ENCODE data around the gene DLK2.
"Not testable (repeated sequence)": the region's sequence is repeated elsewhere in the genome, so short reads cannot be mapped to it uniquely, and the experiment has no call there.

The DLK2 gene

GRCh38 chr6:43455531-43456428 lies at the start of gene DLK2:
TSS of gene DLK2 (minus strand) at chr6:43455548. CDS start at chr6:43454825, 723 bp downstream.
- in situ Hi-C loops (cut with MboI; ENCODE audit: low sequenced_read_pairs), result no loop called here

DNA sequence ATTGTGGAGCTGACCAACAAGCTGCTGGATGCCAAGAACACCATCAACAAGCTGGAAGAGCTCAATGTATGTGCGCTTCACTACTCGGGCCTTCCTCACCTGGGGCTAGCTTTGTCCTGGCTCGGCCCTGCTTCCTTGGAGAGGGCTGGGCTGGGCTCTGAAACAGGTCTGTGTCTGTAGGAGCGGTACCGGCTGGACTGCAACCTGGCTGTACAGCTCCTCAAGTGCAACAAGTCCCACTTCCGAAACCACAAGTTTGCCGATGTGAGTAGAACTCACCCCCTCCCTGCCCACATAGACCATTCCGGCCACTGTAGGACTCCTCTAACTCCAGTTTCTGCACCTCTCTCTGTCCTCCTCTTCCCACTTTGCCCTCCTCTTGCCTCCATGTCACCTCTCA lies 48.1 kb upstream of the DLK2 start:
- in situ Hi-C loops (cut with MboI; ENCODE audit: low sequenced_read_pairs), result loop anchor here (10.0 kb wide), 1 partner anchor 249 kb away; no protein-coding TSS in a partner anchor

DNA sequence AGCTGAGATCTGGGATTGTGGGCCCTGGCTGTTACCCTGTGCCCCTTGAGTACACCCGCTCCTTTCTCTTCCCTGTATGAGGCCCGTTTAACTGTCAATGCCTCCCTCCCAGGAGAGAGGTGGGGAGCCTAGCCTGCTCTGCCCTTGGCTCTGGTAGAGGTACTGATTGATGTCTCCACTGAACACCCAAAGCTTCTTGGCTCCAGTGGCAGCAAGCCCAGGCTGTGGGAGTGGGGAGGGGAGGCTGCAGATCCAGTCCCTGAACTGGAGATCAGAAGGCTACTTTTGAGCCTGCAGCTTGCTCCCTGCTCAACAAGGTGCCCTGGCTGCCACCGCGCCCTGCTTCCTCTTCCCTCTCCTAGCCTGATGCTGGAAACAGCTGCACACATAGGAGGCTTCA lies 47.3 kb upstream of the DLK2 start:
- in situ Hi-C loops (cut with MboI; ENCODE audit: low sequenced_read_pairs), result loop anchor here (10.0 kb wide), 1 partner anchor 248 kb away; no protein-coding TSS in a partner anchor

DNA sequence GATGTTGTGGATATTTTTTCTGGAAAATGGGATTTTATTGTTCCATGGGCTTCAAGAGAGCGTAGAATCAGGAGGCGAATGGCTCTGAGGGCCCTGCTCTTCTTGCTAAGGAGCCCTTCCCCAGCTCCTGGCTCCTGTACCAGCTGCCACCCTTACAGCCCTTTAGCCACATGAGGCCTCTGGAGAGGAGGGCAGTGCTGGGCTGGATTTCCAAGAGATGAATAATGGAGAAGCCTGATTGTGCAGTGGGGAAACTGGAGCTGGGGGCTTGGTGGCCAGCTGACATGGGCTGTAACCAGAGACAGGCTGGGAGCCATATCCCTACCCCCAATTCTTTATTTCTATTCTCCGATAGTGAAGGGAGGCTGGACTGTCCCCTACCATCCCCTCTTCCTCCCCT lies 45.6 kb upstream of the DLK2 start:
- in situ Hi-C loops (cut with MboI; ENCODE audit: low sequenced_read_pairs), result loop anchor here (10.0 kb wide), 1 partner anchor 246 kb away; no protein-coding TSS in a partner anchor

- in situ Hi-C loops (cut with MboI; ENCODE audit: low sequenced_read_pairs), result no loop called here
Measured at GRCh38 chr6:43499028-43499815, 43.9 kb upstream of the DLK2 start.

DNA sequence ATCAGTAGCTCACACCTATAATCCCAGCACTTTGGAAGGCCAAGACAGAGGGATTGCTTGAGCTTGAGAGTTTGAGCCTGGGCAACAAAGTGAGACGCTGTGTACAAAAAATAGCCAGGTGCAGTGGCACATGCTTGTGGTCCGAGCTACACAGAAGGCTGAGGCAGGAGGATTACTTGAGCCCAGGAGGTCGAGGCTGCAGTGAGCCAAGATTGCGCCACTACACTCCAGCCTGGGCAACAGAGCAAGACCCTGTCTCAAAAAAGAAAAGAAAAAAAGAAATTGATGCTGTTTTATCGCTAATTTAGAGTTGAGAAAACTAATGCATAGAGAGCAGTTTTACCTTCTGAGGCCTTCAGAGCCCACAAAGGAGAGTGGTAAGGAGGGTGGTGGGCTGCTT lies 42.9 kb upstream of the DLK2 start:
- in situ Hi-C loops (cut with MboI; ENCODE audit: low sequenced_read_pairs), result not testable (repeated sequence)

DNA sequence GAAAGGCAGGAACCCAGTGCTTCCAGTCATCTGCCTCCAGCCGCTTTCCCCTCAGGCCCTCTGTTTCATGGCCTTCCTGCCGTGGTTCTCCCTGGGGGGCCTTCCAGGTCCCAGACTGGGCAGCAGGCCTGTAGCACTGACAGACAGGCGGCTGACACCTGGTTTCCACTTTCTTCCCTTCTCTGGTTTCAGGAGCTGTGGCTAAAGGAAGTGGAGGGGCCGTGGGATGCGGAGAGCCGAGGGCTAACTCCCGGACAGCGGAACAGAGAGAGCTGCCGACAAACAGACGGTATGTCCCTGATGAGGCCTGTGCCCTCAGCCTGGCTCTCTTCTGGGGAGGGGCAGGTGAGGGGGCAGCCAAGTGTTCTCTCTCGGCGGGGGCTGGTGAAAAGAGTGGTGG lies 42.3 kb upstream of the DLK2 start:
- in situ Hi-C loops (cut with MboI; ENCODE audit: low sequenced_read_pairs), result no loop called here

DNA sequence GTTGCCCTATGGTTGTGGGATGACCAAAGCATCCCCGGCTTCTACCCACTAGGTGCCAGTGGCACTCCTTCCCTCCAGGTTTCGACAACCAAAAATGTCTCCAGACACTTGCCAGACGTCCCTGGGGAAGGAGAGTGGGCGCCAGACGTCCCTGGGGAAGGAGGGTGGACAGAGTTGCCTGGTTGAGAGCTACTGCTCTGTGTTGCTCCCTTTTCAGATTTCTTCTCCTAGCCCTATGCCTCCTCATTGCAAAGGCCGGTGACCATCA lies 41.7 kb upstream of the DLK2 start:
- in situ Hi-C loops (cut with MboI; ENCODE audit: low sequenced_read_pairs), result no loop called here

GRCh38 chr6:43496370-43497128 lies 41.2 kb upstream of the DLK2 start:
- in situ Hi-C loops (cut with MboI; ENCODE audit: low sequenced_read_pairs), result no loop called here

- in situ Hi-C loops (cut with MboI; ENCODE audit: low sequenced_read_pairs), result no loop called here
Measured at GRCh38 chr6:43495409-43495941, 40.1 kb upstream of the DLK2 start.

GRCh38 chr6:43494766-43495165 lies 39.4 kb upstream of the DLK2 start:
- in situ Hi-C loops (cut with MboI; ENCODE audit: low sequenced_read_pairs), result no loop called here

DNA sequence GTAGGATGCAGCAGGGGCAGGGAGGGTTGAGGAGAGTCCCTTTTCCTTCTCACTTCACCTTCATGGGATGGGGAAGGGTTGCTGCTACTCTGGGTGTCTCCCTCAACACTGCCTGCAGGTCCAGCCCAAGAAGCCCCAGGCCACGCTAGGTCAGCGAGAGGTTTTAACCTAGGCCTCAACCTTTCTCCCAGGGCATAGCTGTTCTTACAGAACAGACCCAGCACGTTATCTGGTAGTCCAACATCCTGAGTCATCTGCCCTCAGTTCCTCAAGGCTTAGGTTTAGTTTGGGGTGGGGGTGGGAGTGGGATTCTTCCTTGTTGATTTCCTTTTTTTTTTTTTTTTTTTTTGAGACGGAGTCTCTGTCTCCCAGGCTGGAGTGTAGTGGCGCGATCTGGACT lies 39.0 kb upstream of the DLK2 start:
- in situ Hi-C loops (cut with MboI; ENCODE audit: low sequenced_read_pairs), result no loop called here

DNA sequence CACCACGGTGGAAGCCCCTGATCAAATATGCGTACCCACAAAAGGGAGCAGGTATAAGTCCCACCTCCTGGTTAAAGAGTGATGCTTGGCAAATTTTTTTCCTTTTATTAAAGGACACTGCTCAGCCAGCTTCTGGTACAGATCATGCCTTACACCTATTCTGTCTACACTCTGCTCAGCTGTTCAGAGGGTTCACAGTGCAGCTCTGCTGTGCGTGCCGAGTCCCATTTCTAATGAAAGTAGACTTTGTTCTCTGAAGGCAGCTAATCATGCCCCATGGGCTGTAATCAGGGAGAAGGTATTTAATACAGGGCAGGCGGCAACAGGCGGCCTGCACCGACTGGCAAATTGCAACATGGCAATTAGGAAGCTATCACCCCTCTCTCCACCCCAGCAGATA lies 38.5 kb upstream of the DLK2 start:
- in situ Hi-C loops (cut with MboI; ENCODE audit: low sequenced_read_pairs), result no loop called here

GRCh38 chr6:43493230-43493629 lies 37.9 kb upstream of the DLK2 start:
- in situ Hi-C loops (cut with MboI; ENCODE audit: low sequenced_read_pairs), result no loop called here

DNA sequence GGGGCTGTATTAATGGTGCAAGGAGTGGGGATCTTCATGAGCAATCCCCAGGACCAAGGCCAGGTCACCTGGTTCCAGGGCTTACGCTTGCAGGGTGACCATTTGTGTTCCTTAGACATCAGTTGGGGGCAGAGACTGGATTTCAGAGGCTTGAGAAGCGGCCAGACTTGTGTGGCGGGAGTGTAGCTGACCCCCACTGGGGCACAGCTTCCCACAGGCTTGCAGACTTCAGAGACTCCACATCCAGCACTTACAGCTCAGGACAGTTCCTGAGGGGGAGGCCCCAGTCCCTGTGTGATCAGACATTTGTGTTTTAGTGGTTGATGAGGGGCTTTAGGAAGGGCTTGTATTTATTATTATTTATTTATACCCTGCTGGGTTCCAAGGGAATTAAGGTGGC lies 37.3 kb upstream of the DLK2 start:
- in situ Hi-C loops (cut with MboI; ENCODE audit: low sequenced_read_pairs), result no loop called here

DNA sequence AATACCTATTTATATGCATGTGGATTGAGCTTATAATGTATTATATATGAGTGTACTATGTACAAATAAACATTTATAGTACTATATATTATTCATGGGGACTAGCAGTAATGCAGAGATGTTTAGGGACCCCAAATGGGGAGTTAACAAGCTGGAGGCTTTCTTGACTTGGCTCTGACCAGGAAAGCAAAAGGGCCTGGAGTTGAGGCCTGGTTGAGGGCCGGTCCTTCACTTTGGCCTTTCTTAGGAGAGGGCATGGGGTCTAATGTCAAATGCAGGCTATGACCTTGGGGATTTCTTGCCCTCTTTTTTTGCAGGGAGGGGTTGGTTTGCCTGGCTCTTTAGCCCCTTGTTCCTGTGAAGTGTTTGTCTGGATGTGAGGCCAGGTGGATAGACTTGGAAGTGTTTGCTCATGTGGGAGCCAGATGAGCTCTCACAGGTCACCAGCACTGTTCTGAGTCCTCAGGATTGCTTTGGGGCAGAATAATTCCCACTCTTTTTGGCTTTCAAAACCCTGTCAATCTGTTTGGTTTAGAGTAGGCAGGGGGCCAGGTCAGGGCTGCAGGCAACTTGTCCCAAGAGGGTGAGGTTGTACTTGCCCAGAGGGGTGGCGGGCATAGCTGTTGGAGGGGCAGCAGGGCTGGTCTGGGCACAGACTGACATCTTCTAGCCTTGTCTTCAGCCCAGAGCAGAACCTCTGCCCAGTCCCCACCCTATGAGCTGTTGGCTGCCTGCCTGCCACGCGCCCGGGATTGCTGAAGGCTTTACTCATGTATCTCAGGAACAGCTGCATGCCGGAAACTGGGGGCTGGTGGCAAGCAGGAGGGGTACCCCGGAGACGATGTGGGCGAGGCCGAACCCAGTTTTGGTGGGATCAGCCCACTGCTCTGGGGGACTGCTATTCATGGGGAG lies 36.7 kb upstream of the DLK2 start:
- in situ Hi-C loops (cut with MboI; ENCODE audit: low sequenced_read_pairs), result no loop called here

GRCh38 chr6:43490523-43490939 lies 35.2 kb upstream of the DLK2 start:
- in situ Hi-C loops (cut with MboI; ENCODE audit: low sequenced_read_pairs), result no loop called here

GRCh38 chr6:43489277-43490072 lies 34.1 kb upstream of the DLK2 start:
- in situ Hi-C loops (cut with MboI; ENCODE audit: low sequenced_read_pairs), result no loop called here

DNA sequence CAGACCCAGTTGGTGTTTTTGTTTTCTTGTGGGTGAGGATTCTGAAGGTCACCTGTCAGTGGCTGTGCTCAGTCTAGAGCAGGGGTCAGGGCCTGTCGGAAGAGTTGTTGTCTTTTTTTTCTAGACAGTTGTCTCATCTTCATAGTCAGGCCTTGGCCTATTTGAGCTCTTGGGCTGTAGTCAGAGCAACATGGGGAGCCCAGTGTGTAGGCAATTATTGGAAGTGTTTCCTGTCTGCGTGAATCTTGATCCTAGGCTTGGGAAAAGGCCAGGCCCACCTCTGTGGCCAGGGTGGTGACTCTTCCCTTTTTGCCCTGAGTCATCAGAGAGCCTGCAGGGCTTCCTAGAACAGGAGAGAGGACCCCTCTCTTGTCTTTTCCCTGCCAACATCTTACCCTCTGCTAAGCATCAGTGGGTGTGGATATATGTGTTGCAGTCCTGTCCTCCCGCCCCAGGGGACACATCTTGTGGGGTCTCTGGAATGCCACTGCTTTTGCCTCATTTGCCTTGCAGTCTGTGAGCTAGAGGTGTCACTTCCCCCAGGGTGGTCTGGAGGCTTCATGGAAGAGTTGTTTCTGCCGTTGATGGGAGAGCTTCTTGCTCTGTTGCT lies 33.4 kb upstream of the DLK2 start:
- in situ Hi-C loops (cut with MboI; ENCODE audit: low sequenced_read_pairs), result no loop called here
